ENCODE measurements around the gene SHH.

DNA sequence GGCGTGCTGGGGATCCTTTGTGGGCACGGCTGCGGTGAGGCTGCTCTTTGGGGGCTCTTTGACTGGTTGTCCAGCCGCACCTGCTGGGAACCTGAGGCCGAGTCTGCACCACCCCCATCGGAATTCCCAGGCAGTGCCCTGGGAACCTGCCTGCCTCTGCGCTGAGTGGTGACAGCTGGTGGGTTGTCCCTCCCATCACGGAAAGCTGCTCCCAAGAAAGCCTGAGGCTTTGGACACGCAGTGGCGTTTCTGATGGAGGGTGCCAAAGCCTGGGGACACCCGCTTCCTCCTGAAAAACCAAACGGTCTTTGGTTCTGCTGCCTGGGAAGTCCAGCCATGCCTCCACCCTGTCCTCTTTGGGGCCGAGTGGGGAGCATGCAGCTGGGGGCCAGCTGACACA is 21.4 kb upstream of the SHH start:
- TF ChIP-seq, protein P1, sequence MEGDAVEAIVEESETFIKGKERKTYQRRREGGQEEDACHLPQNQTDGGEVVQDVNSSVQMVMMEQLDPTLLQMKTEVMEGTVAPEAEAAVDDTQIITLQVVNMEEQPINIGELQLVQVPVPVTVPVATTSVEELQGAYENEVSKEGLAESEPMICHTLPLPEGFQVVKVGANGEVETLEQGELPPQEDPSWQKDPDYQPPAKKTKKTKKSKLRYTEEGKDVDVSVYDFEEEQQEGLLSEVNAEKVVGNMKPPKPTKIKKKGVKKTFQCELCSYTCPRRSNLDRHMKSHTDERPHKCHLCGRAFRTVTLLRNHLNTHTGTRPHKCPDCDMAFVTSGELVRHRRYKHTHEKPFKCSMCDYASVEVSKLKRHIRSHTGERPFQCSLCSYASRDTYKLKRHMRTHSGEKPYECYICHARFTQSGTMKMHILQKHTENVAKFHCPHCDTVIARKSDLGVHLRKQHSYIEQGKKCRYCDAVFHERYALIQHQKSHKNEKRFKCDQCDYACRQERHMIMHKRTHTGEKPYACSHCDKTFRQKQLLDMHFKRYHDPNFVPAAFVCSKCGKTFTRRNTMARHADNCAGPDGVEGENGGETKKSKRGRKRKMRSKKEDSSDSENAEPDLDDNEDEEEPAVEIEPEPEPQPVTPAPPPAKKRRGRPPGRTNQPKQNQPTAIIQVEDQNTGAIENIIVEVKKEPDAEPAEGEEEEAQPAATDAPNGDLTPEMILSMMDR (IDR thresholded peaks at IDR 0.05) = no peak
- TF ChIP-seq POLR2AphosphoS5 (IDR thresholded peaks at IDR 0.05) = no peak

Measured in upper lobe of left lung (tissue), 4 donors.